SKM-1 treated with dmso at 0.1 percent for 144 hours (cell line): ENCODE measurements around the gene CKM.
"Not testable (repeated sequence)": the region's sequence is repeated elsewhere in the genome, so short reads cannot be mapped to it uniquely, and the experiment has no call there.

Experiments used
- DNase-seq: peaks from one replicate; lab custom pipeline; 2025; ENCODE audit not compliant: unreplicated experiment; lab: John Stamatoyannopoulos, UW

The CKM gene

DNA sequence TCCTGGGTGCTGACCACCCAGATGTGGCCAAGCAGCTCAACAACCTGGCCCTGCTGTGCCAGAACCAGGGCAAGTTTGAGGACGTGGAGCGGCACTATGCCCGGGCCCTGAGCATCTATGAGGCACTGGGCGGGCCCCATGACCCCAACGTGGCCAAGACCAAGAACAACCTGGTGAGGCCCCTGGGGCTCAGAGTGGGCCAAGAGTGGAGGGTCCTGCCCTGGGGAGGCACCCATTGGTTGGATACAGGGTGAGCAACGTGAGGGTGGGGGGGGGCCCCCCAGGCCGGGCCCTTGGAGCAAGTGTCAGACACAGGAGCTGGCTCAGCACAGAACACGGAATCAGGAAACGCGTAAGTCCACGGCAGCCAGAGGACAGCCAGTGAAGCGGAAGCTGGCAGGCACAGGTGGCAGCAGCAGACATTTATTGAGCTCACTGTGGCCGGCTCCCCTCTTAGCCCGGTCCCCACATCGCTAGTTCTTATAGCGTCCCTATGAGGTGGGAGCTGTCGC is 26.8 kb upstream of the CKM start:
- no peak for DNase-seq

DNA sequence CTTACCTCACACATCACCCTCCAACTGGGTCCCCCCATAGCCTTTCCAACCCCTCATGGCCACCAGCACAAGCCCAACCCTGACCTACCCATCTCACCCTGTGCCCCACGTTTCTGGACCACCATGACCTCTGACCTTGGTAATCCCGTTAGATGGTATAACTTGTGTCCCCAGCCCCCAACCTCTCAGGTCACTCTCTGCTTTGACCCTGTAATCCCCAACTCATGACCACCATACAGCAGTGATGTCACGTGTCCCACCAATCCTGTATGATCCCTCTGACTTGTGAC is 26.4 kb upstream of the CKM start:
- DNase-seq = no peak

DNA sequence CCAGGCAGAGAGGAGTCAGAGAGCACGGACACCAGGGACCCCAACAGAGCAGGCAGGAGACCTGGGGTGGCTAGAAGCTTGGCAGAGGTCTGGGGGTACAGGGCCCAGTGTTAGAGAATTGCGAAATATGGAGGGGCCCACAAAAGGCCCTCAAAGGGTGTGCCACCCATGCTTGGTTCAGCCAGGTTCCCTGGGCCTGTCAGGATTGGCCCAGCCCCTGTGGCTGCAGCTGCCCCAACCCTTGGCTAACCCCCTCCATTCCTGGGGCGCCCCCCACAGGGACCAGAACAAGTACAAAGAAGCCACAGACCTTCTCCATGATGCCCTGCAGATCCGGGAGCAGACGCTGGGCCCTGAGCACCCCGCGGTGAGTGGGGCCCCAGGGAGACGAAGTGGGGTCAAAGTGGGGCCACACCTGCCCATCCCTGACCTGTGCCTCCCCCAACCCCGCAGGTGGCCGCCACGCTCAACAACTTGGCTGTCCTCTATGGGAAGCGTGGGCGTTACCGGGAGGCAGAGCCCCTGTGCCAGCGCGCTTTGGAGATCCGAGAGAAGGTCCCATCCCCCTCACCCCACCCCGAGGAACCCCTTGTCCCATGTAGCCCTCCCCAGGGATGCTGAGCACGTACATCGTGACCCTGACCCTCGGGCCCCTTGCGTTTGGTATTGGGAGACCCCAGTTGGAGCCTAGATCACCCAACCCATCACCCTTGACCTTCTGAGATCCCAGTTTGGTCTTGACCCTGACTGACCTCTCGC is 25.9 kb upstream of the CKM start:
- DNase-seq = no peak

DNA sequence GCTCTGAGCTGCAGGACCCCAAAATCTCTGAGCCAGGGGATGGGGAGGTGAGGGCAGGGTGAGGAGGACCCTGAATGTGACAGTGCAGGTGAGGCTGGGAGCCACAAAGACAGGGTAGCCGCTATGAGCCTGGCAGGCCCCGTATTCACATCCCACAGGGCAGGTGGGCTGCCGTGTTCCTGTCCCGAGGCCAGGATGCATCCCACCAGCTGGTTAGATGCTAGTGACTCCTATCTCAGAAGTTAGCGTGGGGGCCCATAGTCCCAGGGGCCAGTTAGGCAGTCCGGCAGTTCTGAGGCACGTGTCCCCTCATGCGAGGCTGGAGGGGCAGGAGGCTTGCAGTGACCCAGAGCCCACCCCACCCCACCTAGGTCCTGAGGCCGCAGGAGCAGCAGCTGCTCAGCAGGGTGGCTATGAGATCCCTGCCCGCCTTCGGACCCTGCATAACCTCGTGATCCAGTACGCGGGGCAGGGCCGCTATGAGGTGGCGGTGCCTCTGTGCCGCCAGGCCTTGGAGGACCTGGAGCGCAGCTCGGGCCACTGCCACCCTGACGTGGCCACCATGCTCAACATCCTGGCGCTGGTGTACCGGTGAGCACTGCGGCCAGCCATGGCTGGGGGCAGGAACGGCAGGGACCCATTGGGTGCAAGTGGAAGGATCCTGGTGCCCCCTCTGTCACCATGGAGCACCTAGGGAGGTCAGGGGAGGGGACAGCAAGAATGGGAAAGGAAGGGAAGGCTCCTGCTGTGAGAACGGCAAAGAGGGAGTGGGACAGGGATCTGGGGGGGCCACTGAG is 25.1 kb upstream of the CKM start:
- no peak for DNase-seq

DNA sequence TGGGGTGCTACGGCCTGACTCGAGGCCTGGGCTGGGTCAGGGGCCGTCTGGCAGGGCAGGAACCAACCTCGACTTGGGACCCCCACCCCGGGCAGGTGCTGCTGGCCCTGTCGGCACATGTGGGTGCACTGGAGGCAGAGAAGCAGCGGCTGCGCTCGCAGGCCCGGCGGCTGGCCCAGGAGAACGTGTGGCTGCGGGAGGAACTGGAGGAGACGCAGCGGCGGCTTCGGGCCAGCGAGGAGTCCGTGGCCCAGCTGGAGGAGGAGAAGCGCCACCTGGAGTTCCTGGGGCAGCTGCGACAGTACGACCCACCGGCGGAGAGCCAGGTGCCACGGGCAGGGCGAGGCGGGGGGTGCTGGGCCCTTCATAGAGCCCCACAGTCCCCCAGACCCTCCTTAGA is 23.8 kb upstream of the CKM start:
- DNase-seq = no peak

DNA sequence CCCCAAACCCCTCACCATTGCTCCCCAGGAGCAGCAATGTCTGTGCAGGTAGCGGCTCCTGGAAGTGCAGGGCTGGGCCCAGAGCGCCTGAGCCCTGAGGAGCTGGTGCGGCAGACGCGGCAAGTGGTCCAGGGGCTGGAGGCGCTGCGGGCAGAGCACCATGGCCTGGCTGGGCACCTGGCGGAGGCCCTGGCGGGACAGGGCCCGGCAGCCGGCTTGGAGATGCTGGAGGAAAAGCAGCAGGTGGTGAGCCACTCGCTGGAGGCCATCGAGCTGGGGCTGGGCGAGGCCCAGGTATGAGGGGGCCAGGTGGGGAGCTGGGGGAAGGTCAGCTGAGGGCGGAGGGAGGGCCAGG is 22.8 kb upstream of the CKM start:
- no peak for DNase-seq

DNA sequence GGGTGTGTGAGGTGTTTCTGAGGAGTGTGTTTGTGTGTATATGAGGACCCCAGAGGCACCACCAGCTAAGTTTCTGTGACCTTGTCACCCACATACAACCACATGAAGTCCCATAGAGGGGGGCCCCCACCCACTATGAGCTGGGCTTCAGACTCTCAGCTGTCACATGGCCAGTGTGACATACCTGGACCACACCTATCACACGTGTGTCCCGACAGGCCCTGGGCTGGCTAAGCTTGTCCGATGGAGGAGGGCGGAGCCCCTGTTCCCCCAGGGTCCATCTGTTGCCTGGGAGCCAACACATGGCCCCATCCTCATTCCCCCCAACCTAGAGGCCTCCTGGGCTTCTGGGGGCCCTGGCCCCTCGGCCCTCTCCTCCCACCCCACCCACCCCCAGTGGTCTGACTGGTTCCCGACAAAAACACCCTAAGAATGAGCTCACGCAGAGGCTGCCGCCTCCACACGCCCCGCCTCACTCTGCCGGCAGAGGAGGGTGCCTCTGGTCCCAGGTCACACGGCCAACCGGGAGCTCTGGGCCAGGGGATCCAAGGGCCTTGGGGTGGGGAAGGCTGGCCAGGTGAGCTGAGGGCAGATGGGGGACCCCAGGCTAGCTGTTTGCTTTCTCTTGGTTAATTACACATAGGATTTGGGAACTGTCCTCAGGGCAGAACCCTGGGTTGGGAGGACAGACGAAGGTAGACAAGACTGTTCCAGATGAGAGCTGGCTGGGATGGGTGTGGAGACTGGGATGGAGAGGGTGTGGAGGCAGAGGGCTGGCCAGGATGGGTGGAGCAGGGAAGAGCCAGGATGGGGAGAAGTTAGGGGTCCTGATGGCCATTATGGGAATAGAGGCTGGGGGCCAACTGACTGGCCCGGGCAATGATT is 22.2 kb upstream of the CKM start:
- DNase-seq = no peak

DNA sequence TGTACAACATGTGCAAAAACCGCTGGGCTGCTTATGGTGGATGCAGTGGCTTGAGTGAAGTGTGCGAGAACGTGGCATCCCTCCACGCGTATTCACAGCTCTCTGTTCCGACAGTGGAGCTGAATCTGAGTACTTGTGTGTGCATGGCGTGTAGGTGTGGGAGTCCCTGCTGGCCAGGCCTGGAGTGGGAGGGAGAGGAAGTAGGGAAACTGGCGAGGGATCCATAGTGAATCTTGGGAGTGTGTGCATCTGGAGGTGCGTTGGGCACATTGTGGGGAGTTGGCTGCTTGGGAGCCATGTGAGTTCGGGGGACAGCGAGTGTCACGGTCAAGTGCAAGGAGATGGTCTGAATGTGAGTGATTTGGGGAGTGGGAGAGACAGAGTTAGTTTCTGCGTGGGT is 20.2 kb upstream of the CKM start:
- no peak for DNase-seq

DNA sequence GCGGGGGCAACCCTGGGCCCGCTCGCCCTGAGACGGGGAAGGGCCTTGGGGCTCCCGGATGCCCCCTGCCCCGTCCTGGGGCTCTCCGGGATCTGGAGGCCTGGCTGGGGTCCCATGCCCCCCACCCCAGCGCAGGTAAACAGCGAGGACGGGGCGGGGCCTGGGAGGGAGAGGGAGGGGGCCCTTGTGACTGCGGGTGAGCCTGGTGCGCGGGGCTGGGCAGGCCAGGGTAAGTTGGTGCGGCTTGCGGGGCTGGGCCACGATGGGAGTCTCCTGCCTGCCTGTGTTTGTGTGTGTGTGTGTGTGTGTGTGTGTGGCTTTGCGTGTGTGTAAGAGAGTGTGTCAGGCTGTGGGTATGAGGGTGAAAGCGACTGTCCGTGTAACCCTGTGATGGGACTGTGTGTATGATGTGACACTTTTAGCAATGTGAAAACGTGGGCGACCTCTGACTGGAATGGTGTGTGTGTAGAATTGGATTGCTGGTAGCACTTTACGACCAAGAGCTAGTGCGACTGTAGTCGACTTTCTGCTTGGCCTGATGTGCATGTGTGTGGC is 18.3 kb upstream of the CKM start:
- DNase-seq = no peak

DNA sequence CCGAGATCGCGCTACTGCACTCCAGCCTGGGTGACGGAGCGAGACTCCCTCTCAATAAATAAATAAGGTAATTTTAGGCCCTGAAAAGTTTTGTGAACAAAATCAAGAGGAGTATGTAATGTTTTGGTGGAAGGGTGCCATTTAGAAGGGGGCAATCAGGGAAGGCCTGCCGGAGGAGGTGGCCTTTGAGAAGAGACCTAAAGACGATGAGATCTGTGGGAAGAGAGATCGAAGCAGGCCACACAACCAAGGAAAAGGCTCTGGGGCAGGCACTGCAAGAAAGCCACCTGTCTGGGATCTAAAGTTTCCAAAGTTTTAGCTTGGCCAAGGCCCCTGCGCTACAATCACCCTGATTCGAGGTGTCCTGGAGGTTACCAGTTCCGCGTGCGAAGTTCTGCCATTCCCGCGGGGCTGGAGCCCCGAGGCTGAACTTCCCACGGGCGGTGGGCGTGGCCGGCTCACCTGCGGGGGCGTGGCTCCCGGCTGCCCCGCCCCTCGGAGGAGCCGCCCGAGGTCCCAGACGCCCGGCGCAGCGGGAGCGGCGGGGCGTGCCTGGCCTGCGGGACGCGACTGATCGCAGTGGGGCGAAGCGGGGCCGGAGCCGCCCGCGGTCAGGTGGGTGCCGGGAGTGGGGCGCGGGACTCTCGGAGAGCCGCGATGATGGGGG is 17.7 kb upstream of the CKM start, which contains the start of gene KLC3:
TSS of gene KLC3 (plus strand) at position 519 of the 667 bp plus-strand sequence. CDS start 4,792 bp downstream, outside the sequence.
- DNase-seq = no peak

DNA sequence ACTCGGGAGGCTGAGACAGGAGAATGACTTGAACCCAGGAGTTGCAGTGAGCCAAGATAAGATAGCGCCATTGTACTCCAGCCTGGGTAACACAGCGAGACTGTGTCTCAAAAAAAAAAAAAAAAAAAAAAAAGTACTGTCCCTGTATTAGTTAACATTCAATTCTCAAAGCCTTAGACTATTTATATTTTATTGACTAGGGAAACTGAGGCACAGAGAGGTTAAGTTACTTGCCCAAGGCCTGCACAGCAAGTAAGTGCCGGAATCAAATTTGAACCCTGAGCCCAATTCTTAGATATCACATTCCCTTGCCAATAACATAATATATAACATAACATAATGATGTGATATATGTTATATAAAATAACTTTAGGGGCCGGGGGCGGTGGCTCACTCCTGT is 17.0 kb upstream of the CKM start:
- no peak for DNase-seq

DNA sequence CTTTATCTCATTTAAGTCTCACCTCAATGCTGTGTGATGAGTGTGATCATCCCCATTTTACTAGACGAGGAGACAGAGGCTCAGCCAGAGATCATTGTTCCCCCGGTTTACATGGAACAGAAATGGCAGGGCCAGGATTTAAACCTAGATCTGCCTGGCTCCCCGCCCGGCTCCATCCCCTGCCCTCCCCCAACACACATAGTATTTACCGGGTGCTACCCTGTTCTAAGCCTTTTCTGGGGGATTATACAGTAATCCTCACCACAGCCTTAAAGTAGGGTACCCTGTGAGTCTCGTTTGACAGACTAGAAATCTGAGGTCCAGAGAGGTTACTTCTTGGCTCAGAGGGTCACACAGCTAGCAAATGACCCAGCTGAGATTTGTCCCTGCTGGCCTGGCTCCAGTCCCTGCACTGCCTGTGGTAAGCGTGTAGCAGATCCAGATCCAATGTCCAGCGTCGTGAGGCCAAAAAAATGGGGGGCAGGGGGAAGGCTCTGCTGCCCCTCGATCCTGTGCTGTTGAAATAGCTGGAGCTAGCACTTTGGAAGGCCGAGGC is 14.1 kb upstream of the CKM start:
- no peak for DNase-seq

DNA sequence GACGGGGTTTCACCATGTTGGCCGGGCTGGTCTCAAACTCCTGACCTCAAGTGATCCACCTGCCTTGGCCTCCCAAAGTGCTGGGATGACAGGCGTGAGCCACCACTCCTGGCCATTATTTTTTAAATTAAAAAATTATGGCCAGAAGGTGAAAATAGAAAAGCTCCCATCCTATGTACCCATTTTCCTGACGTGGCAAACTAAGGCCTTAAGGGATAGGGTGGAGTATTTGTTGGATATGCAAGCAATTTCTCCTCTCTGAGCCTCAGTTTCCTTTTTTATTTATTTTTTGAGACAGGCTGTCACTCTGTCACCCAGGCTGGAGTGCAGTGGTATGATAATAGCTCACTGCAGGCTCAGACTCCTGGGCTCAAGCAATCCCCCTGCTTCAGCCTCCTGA is 12.2 kb upstream of the CKM start:
- not testable (repeated sequence) for DNase-seq

DNA sequence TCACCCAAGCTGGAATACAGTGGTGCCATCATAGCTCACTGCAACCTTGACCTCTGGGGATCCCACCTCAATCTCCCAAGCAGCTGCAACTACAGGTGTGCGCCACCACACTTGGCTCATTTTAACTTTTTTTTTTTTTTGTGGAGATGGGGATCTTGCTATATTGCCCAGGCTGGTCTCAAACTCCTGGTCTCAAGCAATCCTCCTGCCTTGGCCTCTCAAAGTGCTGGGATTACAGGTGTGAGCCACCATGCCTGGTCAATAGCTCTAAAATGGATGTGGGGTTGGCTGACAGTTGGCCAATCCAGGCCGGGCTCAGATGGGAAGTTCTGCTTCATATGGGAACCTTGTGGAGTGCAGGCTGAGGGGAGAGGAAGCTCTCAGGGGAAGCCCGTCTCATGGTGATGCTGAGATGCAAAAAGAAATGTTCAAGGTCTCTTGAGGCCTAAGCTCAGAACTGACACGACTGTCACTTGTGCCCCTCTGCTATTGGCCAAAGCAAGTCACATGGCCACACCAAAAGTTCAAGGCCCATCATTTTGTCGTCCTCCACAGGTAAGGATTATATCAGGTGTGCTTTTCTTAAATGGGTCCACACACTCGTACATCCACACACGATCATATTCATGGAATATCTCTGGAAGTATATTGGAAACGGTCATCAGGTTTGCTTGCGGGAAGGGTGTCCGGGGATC is 11.1 kb upstream of the CKM start:
- no peak for DNase-seq

DNA sequence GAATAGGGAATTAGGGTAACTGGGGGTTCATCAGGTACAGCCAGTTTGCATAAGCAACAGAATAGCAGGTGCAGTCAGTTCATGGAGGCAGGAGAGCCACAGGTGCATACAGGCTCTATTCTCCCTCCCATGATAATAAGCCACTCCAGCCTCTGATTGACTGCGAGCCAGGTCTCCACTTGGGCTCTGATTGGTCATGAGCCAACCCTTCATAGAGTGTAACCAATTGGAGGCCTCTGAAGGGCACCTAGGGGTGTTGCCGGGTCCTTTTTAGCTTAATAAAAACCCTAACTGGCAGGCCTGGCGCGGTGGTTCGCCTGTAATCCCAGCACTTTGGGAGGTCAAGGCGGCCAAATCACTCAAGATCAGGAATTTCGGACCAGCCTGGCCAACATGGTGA is 8.7 kb upstream of the CKM start:
- no peak for DNase-seq

DNA sequence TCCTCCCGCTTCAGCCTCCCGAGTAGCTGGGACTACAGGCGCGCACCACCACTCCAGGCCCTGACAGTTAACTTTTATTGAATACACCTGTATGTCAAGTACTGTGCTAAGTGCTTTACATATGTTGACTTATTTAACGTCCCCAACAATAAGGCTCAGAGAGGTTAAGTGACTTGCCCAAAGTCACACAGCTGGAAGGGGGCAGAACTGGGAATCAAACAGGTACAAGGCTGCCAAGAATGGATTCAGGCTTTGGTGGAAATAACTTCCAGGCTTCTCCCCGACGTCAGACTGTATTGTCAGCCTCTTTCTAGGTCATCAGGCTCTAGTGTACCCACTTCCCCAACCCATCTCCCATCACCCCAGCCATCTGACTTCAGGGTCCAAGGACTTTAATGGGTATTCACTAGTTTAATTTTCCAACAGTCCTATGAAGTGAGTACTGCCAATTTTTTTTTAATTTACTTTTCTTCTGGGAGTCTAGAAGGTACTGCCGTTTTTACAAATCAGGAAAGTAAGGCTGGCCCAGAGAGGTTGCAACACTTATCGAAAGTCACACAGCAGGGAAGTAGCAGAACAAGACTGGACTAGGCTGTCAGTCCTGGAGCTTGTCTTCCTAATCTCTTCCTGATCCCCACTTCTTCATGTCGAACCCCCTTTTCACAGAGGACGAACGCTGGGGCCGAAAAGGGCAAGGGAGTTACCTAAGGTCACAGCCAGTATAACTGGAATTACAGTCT is 4.9 kb upstream of the CKM start:
- no peak for DNase-seq

DNA sequence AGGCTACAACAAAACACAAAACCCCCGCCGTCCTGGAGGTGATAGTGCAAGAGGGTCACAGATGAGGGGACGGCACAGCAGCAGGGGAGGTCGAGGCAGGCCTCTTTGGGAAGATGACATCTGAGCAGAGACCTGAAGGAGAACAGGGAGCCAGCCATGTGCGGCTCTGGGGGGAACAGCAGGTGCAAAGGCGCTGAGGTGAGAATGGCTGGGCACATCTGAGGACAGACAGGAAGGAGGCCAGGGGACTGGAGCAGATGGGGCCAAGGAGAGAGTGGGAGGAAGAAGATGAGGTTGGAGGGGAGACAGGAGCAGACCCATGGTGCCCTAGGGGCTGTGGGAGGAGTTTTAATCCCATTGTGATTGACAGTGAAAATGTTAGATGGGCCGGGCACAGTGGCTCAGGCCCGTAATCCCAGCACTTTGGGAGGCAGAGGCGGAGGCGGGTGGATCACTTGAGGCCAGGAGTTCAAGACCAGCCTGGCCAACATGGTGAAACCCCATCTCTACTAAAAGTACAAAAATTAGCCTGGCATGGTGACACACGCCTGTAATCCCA is 1.8 kb upstream of the CKM start:
- no peak for DNase-seq

DNA sequence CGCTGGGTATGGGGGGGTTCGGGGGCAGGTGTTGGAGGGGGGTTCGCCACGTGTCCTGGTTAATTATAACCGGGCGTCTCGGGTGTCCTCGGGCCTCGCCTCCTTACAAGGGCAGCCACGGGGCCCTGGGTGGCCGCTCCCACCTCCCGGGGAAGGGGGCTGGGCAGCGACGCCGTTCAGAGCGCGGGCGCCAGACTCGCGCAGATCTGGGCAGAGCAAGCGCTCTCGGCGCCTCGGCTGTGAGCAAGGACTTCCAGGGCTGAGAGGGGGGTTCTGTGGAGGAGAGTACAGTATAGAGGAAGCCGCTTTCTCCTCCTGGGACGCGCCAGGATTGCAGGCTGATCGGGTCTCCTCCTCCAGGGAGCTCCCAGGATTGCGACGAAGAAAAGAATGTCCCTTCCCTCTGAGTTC is 1.0 kb upstream of the CKM start:
- DNase-seq = no peak

DNA sequence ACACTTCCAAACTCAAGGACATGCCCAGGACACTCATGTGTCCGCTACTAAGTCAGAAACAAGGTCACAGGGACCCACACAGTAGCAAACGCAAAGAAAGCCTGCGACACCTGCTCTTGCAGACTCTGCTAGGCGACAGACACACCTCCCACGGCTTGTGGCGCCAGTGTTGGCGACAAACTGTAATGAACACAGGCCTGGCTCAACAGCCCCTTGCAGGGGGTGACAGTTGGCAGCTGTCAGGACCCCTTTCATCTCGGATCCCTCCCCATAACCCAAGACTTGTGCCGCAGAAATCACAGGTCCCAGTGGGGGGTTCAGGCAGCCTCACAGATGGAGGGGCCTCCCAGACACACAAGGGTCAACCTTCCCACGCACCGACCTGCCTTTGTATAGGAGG is 364 bp downstream of the CKM start:
- DNase-seq = no peak
